Inflammatory macrophage (primary cell): ENCODE measurements around the gene STX16.

Source experiments
- DNase-seq, 2 donors: peaks; one replicate each; pipeline ENCODE4 v3.0.0-alpha.2; 2020 to 2022

Gene STX16

DNA sequence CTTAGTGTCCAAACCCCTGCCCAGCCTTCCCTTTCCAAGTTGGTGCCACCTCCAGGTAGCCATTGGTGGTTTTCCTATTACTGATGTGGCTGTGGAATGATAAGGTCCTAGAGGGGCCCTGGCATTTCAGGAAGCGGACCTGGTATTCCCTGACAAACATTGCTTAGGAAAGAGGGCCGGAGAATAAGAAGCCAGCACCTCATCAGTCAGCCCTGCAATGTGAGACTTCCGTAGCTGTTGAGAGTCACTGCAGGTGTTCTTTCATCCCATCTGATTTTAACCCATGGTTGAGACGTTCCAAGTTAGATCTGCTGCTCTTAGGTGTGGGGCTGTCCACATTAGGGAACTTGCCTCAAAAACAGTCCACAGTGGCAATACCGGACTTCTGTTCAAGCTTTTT, 26.7 kb downstream of the STX16 start:
- DNase-seq, result no peak

DNA sequence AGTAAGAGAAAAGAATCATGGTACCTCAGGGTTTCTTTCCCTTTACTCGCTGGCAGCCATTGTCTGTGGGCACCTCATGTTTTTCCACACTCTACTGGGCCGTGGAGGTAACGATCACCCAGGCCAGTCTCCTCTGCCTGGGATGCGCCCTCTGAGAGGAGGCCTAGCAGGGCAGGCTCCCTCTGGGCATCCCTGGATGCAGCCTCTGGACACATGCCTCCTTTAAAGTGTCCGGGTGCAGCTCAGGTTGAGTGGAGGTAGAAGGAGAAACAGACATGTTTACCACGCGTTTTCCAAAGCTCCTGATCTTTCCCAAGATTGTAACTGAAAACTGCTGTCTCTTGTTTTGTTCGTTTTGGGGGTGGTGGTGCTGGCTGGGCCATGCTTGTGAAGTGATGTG, 27.7 kb downstream of the STX16 start:
- DNase-seq, result no peak

DNA sequence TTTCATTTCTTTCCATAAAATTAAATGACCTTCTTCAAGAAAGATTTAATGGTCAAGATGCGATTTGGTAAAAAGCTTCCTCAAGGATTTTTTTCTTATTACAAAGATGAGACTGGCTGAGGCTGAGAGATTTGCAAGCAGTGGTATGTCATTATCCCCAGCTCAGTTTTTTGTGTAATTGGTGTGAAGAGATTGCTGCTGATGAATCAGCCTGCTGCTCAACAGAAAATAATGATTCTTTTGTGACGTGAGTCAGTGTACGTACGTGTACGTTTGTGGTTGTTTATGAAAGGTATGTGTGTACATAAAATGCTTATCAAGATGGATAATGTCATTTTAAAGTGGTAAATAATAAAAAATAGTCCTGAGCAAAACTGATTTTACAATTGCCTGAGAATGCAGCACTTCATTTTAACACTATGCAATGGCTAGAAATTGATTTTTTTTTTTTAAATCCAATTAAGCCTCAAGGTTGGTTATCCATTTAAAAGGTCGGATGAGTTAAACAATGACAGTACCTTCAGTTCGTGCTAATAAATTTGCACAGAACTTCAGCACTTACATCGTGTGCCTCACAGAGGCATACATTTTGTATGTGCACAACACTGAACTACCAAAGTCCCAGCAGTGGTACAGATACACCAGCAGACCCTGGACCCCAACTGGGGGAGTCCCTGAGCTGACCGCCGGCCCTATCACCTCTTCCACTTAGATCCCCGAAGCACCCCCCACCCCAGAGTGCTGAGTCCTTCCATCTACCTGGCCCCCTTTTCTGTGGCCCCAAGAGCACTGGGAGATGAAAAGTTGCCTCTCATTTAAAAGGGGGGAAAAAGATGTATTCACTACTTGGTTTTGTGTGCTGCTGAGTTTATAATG, 31.8 kb downstream of the STX16 start:
- no peak for DNase-seq

DNA sequence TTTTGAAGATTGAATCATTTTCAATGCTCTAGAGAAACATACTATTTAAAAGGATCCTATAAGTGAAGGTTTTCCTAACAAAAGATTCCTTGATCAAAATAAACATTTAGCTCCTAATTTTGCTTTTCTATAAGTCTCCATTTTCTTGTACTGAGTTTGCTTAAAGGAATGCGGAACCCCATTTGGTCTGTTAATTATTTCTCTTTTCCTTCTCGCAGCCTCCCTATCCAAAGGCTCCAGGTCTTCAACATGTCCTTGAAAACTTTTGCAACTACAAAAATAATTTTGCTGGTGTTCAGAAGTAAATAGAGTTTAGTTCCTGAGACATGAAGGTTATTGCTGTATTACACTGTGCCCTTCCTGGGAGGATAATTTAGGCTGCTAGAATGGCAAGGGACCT, 33.2 kb downstream of the STX16 start:
- DNase-seq, result no peak

DNA sequence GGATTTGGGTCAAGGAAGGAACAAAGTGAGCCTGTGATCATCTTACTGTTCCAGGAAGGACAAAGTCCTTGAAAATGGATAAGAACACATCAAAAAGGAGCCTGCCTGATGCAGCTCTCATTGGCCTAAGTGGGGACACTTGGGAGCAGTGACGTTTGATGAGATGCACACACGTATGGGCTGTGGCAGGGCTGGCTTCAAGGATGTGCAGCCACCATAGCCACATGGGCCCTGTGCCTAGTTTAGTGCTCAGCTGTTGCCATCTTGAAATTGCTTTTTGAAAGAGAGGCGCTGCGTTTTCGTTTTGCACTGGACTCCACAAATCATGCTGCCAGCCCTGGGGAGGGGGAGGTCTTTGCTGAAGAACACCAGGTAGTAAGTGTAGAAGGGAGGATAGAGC, 34.9 kb downstream of the STX16 start:
- DNase-seq, result no peak

DNA sequence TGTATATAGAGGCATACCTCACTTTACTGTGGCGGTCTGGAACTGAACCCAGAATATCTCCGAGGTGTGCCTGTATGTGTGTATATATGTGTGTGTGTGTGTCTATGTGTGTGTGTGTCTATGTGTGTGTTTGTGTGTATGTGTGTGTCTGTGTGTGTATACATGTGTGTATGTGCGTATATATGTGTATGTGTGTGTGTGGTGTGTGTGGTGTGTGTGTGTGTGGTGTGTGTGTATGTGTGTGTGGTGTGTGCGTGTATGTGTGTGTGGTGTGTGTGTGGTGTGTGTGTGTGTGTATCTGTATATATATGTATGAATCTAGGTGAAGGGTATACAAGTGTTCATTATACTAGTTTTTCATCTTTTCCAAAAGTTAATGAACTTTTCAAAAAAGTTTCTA, 37.3 kb downstream of the STX16 start:
- no peak for DNase-seq

DNA sequence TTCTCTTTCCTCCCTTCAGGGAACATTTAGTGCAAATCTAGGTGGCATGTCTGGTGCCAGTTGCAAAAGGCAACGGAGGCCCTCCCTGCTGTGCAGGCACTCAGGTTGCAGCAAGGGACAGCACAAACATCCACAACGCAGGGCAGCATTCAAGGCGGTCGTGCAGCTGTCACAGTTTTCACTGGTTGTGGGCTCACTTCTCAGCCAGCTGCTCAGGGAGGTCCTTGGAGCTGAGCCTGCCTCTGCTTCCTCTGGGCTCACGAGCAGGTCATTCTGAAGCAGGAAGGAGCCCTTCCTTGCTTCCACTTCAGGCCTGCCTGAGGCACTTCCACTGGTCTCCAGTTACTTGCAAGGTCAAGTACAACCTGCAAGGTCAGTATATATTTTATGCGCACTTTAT, 37.8 kb downstream of the STX16 start:
- DNase-seq, result peak; percentile 23 to 55

DNA sequence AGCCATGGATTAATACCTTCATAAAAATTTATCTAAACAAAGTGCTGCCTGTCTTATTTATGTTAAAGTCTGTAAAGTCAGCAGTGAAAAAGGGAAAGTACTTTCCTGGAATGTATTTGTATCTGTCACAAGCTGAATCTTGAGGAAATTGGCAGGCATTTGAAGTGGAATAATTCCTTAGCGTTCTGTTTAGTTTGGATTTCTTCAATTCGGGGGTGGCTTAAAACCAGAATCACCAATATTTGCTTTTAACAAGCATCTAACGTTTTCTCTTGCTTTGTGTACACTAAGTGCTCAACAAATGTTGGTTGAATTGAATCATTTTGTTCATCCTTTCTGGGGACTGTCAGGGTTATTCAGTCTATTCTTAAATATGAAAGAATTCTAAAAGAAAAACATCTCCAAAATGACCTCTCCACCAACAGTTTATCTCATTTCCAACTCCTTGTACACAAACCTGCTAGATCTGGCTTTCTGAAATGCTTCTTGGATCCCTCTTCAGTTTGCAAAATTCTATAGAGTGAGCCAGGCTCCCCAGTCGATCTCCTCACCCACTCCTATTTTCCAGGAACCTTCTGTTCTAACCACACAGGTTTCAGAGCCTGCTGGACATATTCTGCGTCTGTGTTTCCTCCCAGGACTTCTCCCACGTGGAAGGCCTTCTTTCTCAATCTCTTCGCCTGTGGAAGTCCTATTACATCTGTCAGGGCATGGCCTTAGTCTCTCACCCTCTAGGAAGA, 39.5 kb downstream of the STX16 start:
- DNase-seq, result peak; percentile 73 to 82

DNA sequence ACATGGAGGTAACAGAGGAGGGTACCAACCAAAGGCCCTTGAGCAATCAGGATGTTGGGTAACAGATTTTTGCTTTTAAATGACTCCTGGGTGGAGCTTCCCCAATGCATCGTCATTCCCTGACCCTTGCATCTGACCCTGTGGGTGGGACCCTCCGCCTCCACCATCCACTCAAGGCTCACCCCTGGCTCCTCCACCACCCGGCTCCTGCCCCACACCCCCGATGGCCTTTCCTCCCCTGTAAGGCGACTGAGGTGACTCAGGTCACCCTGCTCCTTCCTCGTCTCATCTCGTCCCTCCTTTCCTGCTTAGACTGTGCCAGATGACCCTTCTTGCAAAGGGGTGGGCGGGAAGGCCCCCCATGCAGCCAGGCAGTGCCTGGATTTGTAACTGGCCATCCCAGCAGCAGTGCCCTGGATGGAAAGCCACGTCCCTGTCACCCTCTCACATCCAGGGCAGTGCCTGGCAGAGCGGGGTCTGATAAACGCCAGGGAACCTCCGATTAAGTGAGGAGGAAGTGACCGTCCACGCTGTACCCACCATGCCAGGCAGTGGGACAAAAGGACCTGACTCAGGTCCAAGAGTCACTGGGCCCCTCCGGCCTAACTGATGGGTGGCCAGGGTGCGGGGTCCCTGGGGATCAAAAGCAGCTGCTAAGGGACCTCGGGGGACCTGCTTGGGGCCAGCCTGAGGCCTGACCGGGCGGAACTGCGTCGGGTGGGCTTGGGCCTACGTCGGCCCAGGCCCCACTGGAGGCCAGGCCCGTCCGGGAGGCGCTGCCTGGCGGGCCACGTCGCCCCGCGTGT, 40.9 kb downstream of the STX16 start:
- DNase-seq, result peak; percentile 91 to 94

DNA sequence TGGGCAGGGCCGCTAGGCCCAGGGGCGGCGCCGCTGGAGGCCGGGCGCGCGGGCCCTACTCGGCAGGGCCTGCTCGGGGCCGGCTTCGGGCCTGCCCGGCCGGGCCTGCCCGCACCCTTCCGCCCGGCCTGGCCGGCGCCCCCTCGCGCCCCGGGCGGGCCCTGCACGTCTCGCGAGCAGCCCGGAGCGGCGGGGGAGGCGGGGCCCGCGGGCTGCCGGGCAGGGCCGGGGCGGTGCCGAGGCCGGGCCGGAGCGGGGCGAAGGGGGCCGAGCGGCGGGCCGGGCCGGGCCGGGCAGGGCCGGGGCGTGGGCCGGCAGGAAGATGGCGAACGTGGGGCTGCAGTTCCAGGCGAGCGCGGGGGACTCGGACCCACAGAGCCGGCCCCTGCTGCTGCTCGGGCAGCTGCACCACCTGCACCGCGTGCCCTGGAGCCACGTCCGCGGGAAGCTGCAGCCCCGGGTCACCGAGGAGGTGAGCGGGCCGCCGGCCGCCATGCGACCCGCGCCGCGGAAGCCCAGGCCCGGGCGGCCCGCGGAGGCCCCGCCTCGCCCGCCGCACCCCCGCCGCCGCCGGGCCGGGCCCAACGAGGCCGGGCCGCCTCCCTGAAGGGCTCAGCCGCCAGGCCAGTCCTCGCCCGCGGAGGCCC, 41.6 kb downstream of the STX16 start, which contains the start of gene NPEPL1:
Gene NPEPL1, plus strand, starts transcription at position 222 of the 647 bp plus-strand sequence. Its CDS starts 101 bp downstream, at position 323.
- peak; percentile 75 to 87 for DNase-seq

DNA sequence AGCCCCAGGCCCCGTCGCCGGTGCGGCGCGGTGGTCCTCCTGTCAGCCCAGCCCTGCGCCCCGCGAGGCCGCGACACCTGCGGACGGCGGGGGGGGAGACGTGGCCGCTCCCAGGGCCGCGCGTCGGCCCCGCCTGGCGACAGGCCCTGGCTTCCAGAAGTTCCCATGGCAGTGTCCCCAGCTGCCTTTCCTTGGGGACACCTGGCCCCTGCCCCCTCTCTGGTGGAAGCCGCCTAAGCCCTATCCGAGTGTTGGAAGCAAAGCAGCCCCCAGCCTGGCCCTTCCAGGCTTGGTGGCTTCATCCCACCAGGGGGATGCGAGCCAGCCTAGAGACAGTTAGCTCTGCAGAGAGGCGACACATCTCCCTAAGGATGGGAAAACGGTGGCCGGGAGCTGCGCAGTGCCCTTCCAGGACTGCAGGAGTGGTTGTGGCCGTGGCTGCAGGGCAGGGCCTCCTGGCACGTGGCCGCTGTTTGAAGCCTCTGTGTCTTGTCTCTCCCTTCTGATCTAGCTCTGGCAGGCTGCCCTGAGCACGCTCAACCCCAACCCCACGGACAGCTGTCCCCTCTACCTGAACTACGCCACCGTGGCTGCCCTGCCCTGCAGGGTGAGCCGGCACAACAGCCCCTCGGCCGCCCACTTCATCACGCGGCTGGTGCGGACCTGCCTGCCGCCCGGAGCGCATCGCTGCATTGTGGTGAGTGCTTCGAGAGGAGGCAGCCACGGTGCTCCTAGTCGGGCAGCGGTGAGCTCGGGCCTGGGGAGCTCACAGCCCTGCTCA, 42.3 kb downstream of the STX16 start:
- peak in 1 of 2 donors; percentile 16 for DNase-seq

DNA sequence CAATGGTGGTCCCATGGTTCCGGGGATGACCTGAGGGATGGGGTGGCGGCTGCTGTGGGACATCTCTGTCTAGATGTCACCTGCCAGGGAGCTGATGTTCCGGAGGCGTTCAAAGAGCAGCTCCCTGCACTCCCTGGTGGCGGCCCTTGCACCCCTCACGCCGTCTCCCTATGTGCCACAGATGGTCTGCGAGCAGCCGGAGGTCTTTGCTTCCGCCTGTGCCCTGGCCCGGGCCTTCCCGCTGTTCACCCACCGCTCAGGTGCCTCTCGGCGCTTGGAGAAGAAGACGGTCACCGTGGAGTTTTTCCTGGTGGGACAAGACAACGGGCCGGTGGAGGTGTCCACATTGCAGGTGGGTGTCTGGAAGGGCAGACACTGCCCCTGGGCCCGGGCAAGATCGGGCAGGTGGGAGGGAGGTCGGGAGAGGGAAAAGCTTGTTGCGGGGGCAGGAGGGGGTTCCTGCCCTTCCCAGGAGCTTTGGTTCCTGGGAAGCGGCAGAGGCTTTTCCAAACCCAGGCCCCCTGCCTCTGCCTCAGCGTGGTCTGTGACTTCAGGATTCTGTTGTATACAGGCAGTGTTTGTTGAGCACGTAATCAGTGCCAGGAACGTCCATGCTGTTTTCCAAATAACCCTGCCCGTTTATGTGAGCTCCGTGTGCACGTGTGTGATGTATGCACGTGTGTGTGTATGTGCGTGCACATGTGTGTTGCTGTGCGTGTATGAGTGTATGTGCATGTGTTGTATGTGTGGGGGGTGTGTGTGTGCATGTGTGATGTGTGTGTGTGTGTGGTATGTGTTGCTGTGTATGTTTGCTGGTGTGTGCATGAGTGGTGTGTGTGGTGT, 43.4 kb downstream of the STX16 start:
- no peak for DNase-seq

DNA sequence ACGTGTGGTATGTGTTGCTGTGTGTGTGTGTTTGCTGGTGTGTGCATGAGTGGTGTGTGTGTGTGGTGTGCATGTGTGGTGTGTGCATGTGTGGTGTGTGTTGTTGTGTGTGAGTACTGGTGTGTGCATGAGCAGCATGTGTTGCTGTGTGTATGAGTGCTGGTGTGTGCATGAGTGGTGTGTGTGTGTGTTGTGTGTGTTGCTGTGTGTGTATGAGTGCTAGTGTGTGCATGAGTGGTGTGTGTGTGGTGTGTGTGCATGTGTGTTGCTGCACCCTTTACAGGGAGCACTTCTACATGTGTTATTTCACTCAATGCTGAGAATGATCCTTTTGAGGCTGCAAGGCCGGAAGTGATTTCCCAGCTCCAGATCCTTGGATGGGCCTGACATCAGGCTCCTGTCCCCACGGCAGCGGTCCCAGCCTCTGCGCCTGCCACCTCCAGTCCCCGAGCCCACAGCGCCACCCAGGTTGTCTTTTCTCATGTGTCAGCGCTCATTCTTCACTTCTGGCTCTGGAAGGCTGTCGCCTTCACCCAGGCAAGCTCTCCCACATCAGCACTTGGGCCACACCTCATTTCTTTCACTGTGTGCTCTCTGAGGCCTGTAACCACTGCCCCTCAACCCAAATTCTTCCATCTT, 44.1 kb downstream of the STX16 start:
- no peak for DNase-seq

DNA sequence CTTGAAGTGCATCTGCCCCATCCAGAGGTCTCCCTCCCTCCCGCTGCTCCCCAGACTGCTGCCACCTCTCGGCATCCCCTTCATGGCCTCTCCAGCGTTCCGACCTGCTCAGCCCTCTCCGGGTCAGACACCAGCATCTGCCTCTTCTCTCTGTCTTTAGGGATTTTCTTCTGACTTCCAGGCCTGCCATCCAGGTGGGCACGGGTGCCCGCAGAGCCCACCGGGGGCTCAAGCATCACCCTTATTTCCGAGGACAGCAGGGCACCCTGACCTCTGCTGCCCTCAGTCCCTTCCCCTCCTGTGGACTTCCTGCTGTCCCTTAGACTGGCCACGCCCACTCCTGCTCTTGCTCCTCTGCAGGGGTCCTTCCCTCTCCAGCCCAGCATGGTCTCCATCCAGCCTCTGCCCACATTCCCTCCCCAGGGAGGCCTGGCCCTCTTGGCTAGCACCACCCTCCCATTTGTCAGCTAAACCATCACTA, 44.9 kb downstream of the STX16 start:
- no peak for DNase-seq

DNA sequence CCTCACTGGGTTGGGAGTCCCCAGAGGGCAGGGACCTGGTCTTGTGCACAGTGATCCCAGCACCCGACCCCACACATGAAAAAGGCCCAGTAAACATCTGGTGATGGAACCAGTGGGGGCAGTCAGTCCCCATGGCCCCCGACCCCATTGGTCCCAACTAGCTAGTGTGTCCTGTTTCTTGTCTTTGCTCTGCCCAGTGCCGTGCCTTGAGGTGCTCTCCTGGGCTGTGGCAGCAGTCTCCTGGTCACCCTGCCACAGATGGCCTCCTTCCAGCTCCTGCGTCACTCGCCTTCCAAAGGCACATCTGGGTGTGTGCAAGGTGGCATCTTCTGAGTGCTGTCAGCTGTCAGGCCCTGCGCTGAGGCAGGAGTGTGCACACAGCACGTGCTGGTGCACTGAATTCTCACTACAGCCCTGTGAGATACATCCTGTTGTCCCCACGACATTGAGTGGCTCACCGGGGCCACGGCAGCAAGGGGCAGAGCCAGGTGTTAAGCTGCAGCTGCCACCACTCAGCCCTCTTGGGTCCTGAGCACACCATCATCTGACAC, 45.4 kb downstream of the STX16 start:
- no peak for DNase-seq

DNA sequence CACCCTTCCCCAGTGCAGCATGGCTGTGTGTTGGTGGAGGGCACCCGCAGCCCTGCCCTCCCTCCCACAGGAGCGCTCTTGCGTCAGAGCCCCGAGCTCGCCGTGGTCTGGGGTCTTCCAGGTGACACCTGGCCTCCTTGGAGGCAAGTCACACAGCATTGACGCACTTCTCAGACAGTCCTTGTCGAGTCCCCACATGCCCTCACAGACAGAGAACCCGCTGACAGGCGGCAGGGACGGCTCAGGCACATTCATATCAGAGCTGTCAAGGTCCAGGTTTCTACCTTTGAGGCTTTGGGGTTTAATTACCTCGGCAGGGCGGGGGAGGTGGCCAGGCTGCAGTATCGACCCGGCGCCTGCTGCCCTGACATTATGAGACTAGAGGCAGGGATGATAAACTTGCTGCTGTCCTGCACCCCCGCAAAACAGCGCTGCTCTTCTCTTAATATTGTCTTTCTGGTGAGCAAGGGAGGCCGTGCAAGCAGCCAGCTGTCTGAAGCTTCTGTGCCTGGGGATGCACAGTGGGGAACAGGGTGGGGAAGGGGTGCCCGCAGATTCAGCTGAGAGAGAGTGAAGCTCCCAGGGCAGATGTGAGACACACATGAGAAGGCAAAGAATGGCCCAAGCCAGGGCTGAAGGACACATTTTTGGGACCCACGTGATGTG, 46.3 kb downstream of the STX16 start:
- no peak for DNase-seq

DNA sequence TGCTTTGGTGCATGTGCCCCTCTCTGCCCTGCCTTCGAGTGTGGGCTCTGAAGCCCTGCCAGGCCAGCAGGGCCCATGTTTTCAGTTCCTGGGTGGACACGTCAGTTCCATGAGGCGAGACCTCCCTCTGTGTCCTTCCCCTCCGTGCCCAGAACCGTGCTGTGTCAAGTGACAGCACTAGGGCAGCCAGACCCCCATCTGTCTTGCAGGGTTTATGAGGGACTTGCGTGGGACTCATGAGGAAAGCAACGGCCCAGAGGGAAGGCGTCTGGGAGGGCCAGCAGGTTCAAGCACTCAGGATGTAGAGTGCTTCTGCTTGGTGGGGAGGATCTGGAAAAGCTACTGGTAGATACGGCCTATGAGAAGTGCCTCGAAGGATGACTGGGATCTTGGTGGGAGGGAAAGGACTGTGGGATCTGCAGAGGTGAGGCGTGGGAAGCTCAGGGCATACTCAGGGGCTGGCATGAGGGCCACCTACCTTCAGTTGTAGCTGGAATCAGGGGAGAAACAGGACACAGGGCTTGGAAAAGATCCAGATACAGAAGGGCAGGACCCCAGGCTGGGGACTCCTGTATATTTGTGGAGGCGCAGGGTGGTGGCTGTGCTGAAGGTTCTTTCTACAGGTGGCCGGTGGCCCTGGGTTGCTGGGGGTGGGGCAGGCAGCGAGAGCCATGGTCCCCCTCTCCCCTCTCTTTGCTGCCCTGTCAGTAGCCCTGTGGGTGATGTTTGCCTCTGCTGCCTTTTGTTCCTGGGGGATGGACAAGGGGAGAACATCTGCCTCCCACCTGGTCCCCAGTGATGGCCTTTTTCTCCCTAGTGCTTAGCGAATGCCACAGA, 47.0 kb downstream of the STX16 start:
- no peak for DNase-seq
